Endothelial cell of umbilical vein (primary cell): Measurements from ENCODE around the gene CFD. TPM values are rescaled to one million over a fixed set of nuclear protein-coding genes. Genes with fewer than 3 reads are reported as not detected.
"Not testable (repeated sequence)": the region's sequence is repeated elsewhere in the genome, so short reads cannot be mapped to it uniquely, and the experiment has no call there.

Experiments
- BruUV-seq: library from RNA; stranded (reverse); fragments of 400-500 nt; replicated peaks from 2 replicates; lab custom pipeline; 2021; lab: Mats Ljungman, UMichigan
- CTCF ChIA-PET: fragments of 300-600, 350-600 bp; sonication (Branson Sonifier 250); formaldehyde crosslinking; loops from one replicate; lab custom pipeline; 2021; ENCODE audit warnings: antibody characterized with exemption, inconsistent platforms; lab: Charles Lee
- POLR2A ChIA-PET: fragments of 300-600, 350-600 bp; sonication (Branson Sonifier 250); formaldehyde crosslinking; loops from one replicate; lab custom pipeline; 2021; ENCODE audit warnings: antibody characterized with exemption, inconsistent platforms; lab: Charles Lee
- DNase-seq: peaks from one replicate; pipeline ENCODE4 v3.0.0-alpha.2; 2011; ENCODE audit warnings: low read depth, low spot score
- FAIRE-seq: peaks from 2 replicates; lab custom pipeline; 2011; peaks lifted over from hg19 to GRCh38; lab: Jason Lieb, UNC
- H2AFZ ChIP-seq: 2 replicates; pipeline ENCODE4 v1.6.0; 2012; ENCODE audit warnings: low read depth, low read length, control low read depth, inconsistent platforms
- H3K27ac ChIP-seq: 2 replicates; pipeline ENCODE4 v1.5.1; 2011; ENCODE audit warnings: low read depth, mild to moderate bottlenecking, control low read depth, low read length, moderate library complexity; ENCODE audit not compliant: insufficient read depth
- H3K27me3 ChIP-seq, 2 experiments: 2 replicates each; pipeline versions ENCODE4 v1.6.0 to v1.6.1; 2011; ENCODE audit warnings: low read length in 2 of 2, mixed read lengths in 1 of 2; ENCODE audit not compliant: control insufficient read depth in 2 of 2, insufficient read depth in 2 of 2
- H3K36me3 ChIP-seq, 2 experiments: 2 replicates in 1 of 2; 3 replicates in 1 of 2; pipeline ENCODE4 v1.5.1; 2011; ENCODE audit warnings: low read length in 2 of 2, mild to moderate bottlenecking in 1 of 2, moderate library complexity in 1 of 2; ENCODE audit not compliant: control insufficient read depth in 2 of 2, insufficient read depth in 2 of 2; ENCODE audit errors: extremely low read depth in 1 of 2
- H3K4me1 ChIP-seq: 3 replicates; pipeline ENCODE4 v1.5.1; 2011; ENCODE audit warnings: mild to moderate bottlenecking, low read length; ENCODE audit not compliant: control insufficient read depth, insufficient read depth; ENCODE audit errors: extremely low read depth
- H3K4me2 ChIP-seq: 2 replicates; pipeline ENCODE4 v1.6.1; 2011; ENCODE audit warnings: low read length, control low read depth, mixed read lengths; ENCODE audit not compliant: insufficient read depth
- H3K4me3 ChIP-seq, 3 experiments: fragments of 200-600 bp in 1 of 3; sonication (generic), shearing (Covaris generic) in 1 of 3; replicated peaks in 1 of 3; 2 replicates each; pipeline ENCODE4 v1.5.1; 2011 to 2016; ENCODE audit warnings: control low read depth in 3 of 3, low read length in 3 of 3, mild to moderate bottlenecking in 2 of 3, inconsistent platforms in 1 of 3, low read depth in 1 of 3, moderate library complexity in 1 of 3; ENCODE audit not compliant: insufficient read depth in 1 of 3
- H3K79me2 ChIP-seq: 2 replicates; pipeline ENCODE4 v1.6.0; 2012; ENCODE audit warnings: low read length, inconsistent platforms; ENCODE audit not compliant: control insufficient read depth, insufficient read depth
- H3K9ac ChIP-seq: replicated peaks from 2 replicates; pipeline ENCODE3; 2011; ENCODE audit warnings: low read length, control low read depth; ENCODE audit not compliant: insufficient read depth; ENCODE audit errors: extremely low read depth
- H3K9me1 ChIP-seq: replicated peaks from 3 replicates; pipeline ENCODE4 v1.6.0; 2011; ENCODE audit warnings: mild to moderate bottlenecking, low read length; ENCODE audit not compliant: control insufficient read depth, insufficient read depth; ENCODE audit errors: extremely low read depth
- H3K9me3 ChIP-seq: replicated peaks from 2 replicates; pipeline ENCODE4 v1.5.1; 2012; ENCODE audit warnings: low read length, inconsistent platforms; ENCODE audit not compliant: control insufficient read depth, insufficient read depth
- H4K20me1 ChIP-seq: replicated peaks from 2 replicates; pipeline ENCODE3; 2011; ENCODE audit warnings: mild to moderate bottlenecking, low read length; ENCODE audit not compliant: control insufficient read depth, insufficient read depth; ENCODE audit errors: extremely low read depth
- CTCF ChIP-seq, 2 donors: IDR thresholded peaks; 1 replicate in 1 of 2; 2 replicates in 1 of 2; pipeline ENCODE4 v1.5.1; 2011; ENCODE audit warnings: low read length in 2 of 2, mild to moderate bottlenecking in 2 of 2, moderate library complexity in 2 of 2, control low read depth in 1 of 2, inconsistent platforms in 1 of 2, low read depth in 1 of 2; ENCODE audit not compliant: insufficient read depth in 1 of 2; ENCODE audit errors: extremely low read depth in 1 of 2
- EZH2 ChIP-seq: IDR thresholded peaks from 2 replicates; pipeline ENCODE4 v1.6.1; 2012; ENCODE audit warnings: borderline replicate concordance, low read depth, mild to moderate bottlenecking, moderate library complexity, low read length, inconsistent platforms; ENCODE audit not compliant: severe bottlenecking
- FOS ChIP-seq: IDR thresholded peaks from 2 replicates; pipeline ENCODE4 v1.6.1; 2011; ENCODE audit warnings: mild to moderate bottlenecking, low read length, moderate library complexity, borderline replicate concordance; ENCODE audit not compliant: insufficient read depth
- GATA2 ChIP-seq: IDR thresholded peaks from 2 replicates; pipeline ENCODE4 v1.7.0; 2011; ENCODE audit warnings: low read depth, mild to moderate bottlenecking, moderate library complexity, mixed read lengths, low read length; ENCODE audit not compliant: insufficient read length, insufficient read depth
- JUN ChIP-seq: IDR thresholded peaks from 2 replicates; pipeline ENCODE4 v1.6.1; 2011; ENCODE audit warnings: borderline replicate concordance, low read depth; ENCODE audit not compliant: insufficient read length, insufficient read depth
- MAX ChIP-seq: IDR thresholded peaks from 2 replicates; pipeline ENCODE4 v1.6.1; 2011; ENCODE audit not compliant: insufficient read depth, insufficient read length
- MYC ChIP-seq: IDR thresholded peaks from one replicate; pipeline ENCODE4 v1.6.1; 2011; ENCODE audit warnings: mild to moderate bottlenecking, low read depth, low read length
- POLR2A ChIP-seq: IDR thresholded peaks from 2 replicates; pipeline ENCODE4 v1.6.1; 2012; ENCODE audit warnings: low read depth, mild to moderate bottlenecking, control low read depth, low read length
- POLR2AphosphoS5 ChIP-seq: IDR thresholded peaks from 2 replicates; pipeline ENCODE4 v1.6.1; 2012; ENCODE audit warnings: low read depth, mild to moderate bottlenecking, control low read depth, low read length, moderate library complexity; ENCODE audit not compliant: insufficient read depth
- dilution Hi-C: fragments of 300-500 bp; cut with MboI; formaldehyde crosslinking; loops from one replicate; pipeline ENCODE4 v1.15.0; 2019; ENCODE audit warnings: low sequenced_read_pairs; ENCODE audit not compliant: extremely low pct_ligation_motif_present
- intact Hi-C: fragments of 100-400 bp; cut with micrococcal nuclease; formaldehyde crosslinking; loops from one replicate; pipeline ENCODE4 v1.10.0; 2022
- polyA plus RNA-seq, 4 experiments: library from polyadenylated mRNA; depleted of rRNA in 3 of 4; stranded (reverse) in 3 of 4; unstranded in 1 of 4; fragments of >200 nt; gene quantifications; 2 replicates each; pipeline versions ENCODE4 v1.2.1 to v1.2.3, GENCODE V29; 2011 to 2012; ENCODE audit warnings: missing spikeins in 1 of 4
- total RNA-seq: library from RNA; stranded (reverse); gene quantifications from 2 replicates; pipeline ENCODE4 v1.2.3, GENCODE V29; 2021

Gene CFD
- total and polyA plus RNA-seq, 2 donors (not counting 3 experiments of a cell fraction or from before 2014, with no cell fraction given), result 0.25 to 0.40 TPM

DNA sequence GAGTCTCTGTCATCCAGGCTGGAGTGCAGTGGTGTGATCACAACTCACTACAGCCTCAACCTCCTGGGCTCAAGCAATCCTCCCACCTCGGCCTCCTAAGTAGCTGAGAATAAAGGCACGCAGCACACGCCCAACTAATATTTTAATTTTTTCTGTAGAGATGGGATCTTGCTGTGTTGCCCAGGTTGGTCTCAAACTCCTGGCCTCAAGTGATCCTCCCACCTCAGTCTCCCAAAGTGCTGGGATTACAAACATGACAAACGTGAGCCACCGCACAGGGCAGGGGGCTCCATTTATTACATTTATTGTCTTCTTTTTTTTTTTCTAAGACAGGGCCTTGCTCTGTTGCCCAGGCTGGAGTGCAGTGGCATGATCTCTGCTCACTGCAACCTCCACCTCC is 39.3 kb upstream of the CFD start:
- H3K4me2 ChIP-seq, H3K27me3 ChIP-seq, H4K20me1 ChIP-seq, H3K9me3 ChIP-seq, BruUV-seq, dilution Hi-C loops, H3K36me3 ChIP-seq, H2AFZ ChIP-seq, H3K4me1 ChIP-seq, H3K27ac ChIP-seq, H3K79me2 ChIP-seq, H3K4me3 ChIP-seq, DNase-seq, POLR2A ChIA-PET, H3K9me1 ChIP-seq, intact Hi-C loops, H3K9ac ChIP-seq, FAIRE-seq: not testable (repeated sequence)
- CTCF ChIA-PET, result interaction anchor here (1.8 kb wide), 1 partner anchor 36 kb away, joined by 4 read pairs; no protein-coding TSS in a partner anchor

GRCh38 chr19:821231-821824 is 38.1 kb upstream of the CFD start:
- POLR2A ChIA-PET, result no interaction called here
- CTCF ChIA-PET, result no interaction called here
- no peak overlapping the region for H3K4me2 ChIP-seq

More at GRCh38 chr19:821231-821824, 38.1 kb upstream of the CFD start:
- Histone ChIP-seq H3K9ac (no peak overlapping the region), H3K4me3 (peak overlapping the region in 1 of 3 experiments; percentile 21), H3K79me2 (no peaks in the 10 kb centered on the region), H3K27me3 (no peaks in the 10 kb centered on the region), H3K36me3 (no peaks in the 10 kb centered on the region), H2AFZ (no peak overlapping the region), H3K27ac (no peak overlapping the region), H3K9me1 (no peaks in the 10 kb centered on the region), H4K20me1 (no peaks in the 10 kb centered on the region), H3K4me1 (no peaks in the 10 kb centered on the region), H3K9me3 (no peaks in the 10 kb centered on the region)
- dilution Hi-C loops, result no loop called here
- intact Hi-C loops, result no loop called here
- TF ChIP-seq POLR2A (no peak), JUN (no peak), MAX (no peak), CTCF (IDR thresholded peaks at IDR 0.05; ENCODE audit: extremely low read depth in 1 of 2, insufficient read depth in 1 of 2, low read depth in 1 of 2, low read length in 2 of 2) (no peak), MYC (no peak), FOS (no peak), GATA2 (no peak), EZH2 (peak; percentile 50), POLR2AphosphoS5 (no peak)
- FAIRE-seq (no peak), DNase-seq (no peak)
- no TSS peak for BruUV-seq
